ENCODE data around the gene NLE1. TPM values are rescaled to one million over a fixed set of nuclear protein-coding genes. Genes with fewer than 3 reads are reported as not detected.

The NLE1 gene
- total RNA-seq, 2 experiments from 2014 or later: 30.3 to 34.1 TPM

- no peak for DNase-seq (ENCODE audit: low spot score)
- Histone ChIP-seq H4K20me1 (ENCODE audit: insufficient read depth, low read length) (no peaks in the 10 kb centered on the region), H3K9me3 (ENCODE audit: low read length) (no peaks in the 10 kb centered on the region), H3K27ac (ENCODE audit: low read depth, low read length, poor library complexity, severe bottlenecking) (no peak overlapping the region), H3K4me1 (ENCODE audit: insufficient read depth, low read length, poor library complexity, severe bottlenecking) (no peaks in the 10 kb centered on the region), H3K79me2 (ENCODE audit: insufficient read depth, low read depth, low read length) (no peaks in the 10 kb centered on the region), H3K4me3 (ENCODE audit: low read depth, low read length, poor library complexity, severe bottlenecking) (no peak overlapping the region), H2AFZ (ENCODE audit: low read length) (no peak overlapping the region), H3K9me2 (ENCODE audit: insufficient read depth, low read length) (no peaks in the 10 kb centered on the region), H3K36me3 (ENCODE audit: insufficient read depth, low read length) (peaks cover 84% of the 10 kb centered on the region), H3K4me2 (ENCODE audit: low read length) (no peak overlapping the region)
- ChIA-PET POLR2A (no interaction called here), CTCF (ENCODE audit: unreplicated experiment) (no interaction called here)
- no TSS peak for BruUV-seq (replicated peaks)
- no peak for TF ChIP-seq CTCF (conservative IDR thresholded peaks at IDR 0.05; ENCODE audit: low read length)
- intact Hi-C loops (cut with micrococcal nuclease; ENCODE audit: unreplicated experiment): no loop called here
These were observed 38.8 kb downstream of the NLE1 start for GRCh38 chr17:35103271-35103670.

- CTCF ChIA-PET (ENCODE audit: unreplicated experiment): no interaction called here
- Histone ChIP-seq H3K27ac (ENCODE audit: low read depth, low read length, poor library complexity, severe bottlenecking) (no peak overlapping the region), H2AFZ (ENCODE audit: low read length) (no peak overlapping the region), H3K4me3 (ENCODE audit: low read depth, low read length, poor library complexity, severe bottlenecking) (no peak overlapping the region), H3K36me3 (ENCODE audit: insufficient read depth, low read length) (peaks cover 85% of the 10 kb centered on the region), H3K4me1 (ENCODE audit: insufficient read depth, low read length, poor library complexity, severe bottlenecking) (no peaks in the 10 kb centered on the region), H3K4me2 (ENCODE audit: low read length) (no peak overlapping the region), H3K9me3 (ENCODE audit: low read length) (no peaks in the 10 kb centered on the region), H3K9me2 (ENCODE audit: insufficient read depth, low read length) (no peaks in the 10 kb centered on the region), H4K20me1 (ENCODE audit: insufficient read depth, low read length) (no peaks in the 10 kb centered on the region), H3K79me2 (ENCODE audit: insufficient read depth, low read depth, low read length) (no peaks in the 10 kb centered on the region)
- no peak for DNase-seq (ENCODE audit: low spot score)
- BruUV-seq (replicated peaks): no TSS peak
- POLR2A ChIA-PET: no interaction called here
- TF ChIP-seq CTCF (conservative IDR thresholded peaks at IDR 0.05; ENCODE audit: low read length) (no peak), EZH2phosphoT487 (IDR thresholded peaks at IDR 0.05; ENCODE audit: borderline replicate concordance, low read depth, low read length) (no peak)
- intact Hi-C loops (cut with micrococcal nuclease; ENCODE audit: unreplicated experiment): no loop called here
These were observed 40.4 kb downstream of the NLE1 start for GRCh38 chr17:35101725-35102124.

- POLR2A ChIA-PET: no interaction called here
- Histone ChIP-seq H3K36me3 (ENCODE audit: insufficient read depth, low read length) (peaks cover 78% of the 10 kb centered on the region), H3K27ac (ENCODE audit: low read depth, low read length, poor library complexity, severe bottlenecking) (no peak overlapping the region), H3K9me3 (ENCODE audit: low read length) (no peaks in the 10 kb centered on the region), H3K4me3 (ENCODE audit: low read depth, low read length, poor library complexity, severe bottlenecking) (no peak overlapping the region), H3K4me2 (ENCODE audit: low read length) (no peak overlapping the region), H4K20me1 (ENCODE audit: insufficient read depth, low read length) (no peaks in the 10 kb centered on the region), H3K4me1 (ENCODE audit: insufficient read depth, low read length, poor library complexity, severe bottlenecking) (no peaks in the 10 kb centered on the region), H2AFZ (ENCODE audit: low read length) (no peak overlapping the region), H3K79me2 (ENCODE audit: insufficient read depth, low read depth, low read length) (no peaks in the 10 kb centered on the region), H3K9me2 (ENCODE audit: insufficient read depth, low read length) (no peaks in the 10 kb centered on the region)
- BruUV-seq (replicated peaks): no TSS peak
- CTCF ChIA-PET (ENCODE audit: unreplicated experiment): no interaction called here
- DNase-seq (ENCODE audit: low spot score): no peak
- TF ChIP-seq CTCF (conservative IDR thresholded peaks at IDR 0.05; ENCODE audit: low read length) (no peak), EZH2phosphoT487 (IDR thresholded peaks at IDR 0.05; ENCODE audit: borderline replicate concordance, low read depth, low read length) (no peak)
- intact Hi-C loops (cut with micrococcal nuclease; ENCODE audit: unreplicated experiment): no loop called here
These were observed 41.1 kb downstream of the NLE1 start for GRCh38 chr17:35101036-35101435.

All from OCI-LY7 (cell line).